Body of pancreas (tissue), 4 donors: ENCODE measurements around the gene PSMC5.
"Not testable (repeated sequence)": the region's sequence is repeated elsewhere in the genome, so short reads cannot be mapped to it uniquely, and the experiment has no call there.

ENCODE experiments used
- POLR2A ChIP-seq, 3 donors: fragments of 450-650 bp; IDR thresholded peaks; one replicate each; pipeline ENCODE4 v1.6.1; 2016; ENCODE audit warnings: antibody characterized with exemption in 3 of 3, mild to moderate bottlenecking in 2 of 3
- TF ChIP-seq, protein P1 (sequence below), 7 experiments: fragments of 450-650 bp in 4 of 7; fragments of 200-600 bp in 3 of 7; sonication (generic) in 3 of 7; IDR thresholded peaks; one replicate each; pipeline ENCODE4 v1.5.1; 2016 to 2019; ENCODE audit warnings: antibody characterized with exemption in 7 of 7

DNA sequence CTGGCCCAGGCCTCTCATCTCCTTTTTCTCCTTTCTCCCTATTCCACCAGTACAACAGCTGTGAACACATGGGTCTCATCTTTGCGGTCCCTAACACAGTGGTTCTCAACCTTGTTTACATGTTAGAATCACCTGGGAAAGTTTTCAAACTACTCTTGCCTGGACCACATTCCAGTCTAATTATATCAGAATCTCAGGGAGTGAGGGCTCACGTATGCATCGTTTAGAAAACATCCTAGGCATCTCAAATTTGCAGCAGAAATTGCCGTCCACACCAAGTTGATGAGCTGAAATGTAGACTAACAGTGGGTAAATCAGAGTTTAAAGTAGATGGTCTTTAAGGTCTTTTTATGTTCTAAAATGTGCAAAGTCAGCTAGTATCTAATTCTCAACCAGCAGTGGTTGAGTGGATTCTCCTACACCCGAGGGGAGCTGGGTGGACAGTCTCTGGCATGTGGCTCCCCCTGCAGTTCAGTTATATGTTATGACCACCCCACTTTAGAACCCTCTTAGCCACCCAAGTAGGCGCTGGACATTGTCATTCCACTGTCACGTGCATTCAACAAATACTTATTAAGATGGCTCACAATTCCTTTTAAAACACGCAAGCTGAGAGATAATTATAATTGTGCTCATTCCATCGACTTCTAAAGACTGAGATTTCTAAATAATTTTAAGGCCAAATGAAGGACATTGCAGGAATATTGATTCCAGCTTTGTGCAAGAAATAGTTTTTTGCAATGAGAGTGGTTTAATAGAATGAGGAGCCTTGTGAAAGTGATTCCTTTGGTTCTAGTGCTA, 42.5 kb downstream of the PSMC5 start:
- TF ChIP-seq, protein P1, sequence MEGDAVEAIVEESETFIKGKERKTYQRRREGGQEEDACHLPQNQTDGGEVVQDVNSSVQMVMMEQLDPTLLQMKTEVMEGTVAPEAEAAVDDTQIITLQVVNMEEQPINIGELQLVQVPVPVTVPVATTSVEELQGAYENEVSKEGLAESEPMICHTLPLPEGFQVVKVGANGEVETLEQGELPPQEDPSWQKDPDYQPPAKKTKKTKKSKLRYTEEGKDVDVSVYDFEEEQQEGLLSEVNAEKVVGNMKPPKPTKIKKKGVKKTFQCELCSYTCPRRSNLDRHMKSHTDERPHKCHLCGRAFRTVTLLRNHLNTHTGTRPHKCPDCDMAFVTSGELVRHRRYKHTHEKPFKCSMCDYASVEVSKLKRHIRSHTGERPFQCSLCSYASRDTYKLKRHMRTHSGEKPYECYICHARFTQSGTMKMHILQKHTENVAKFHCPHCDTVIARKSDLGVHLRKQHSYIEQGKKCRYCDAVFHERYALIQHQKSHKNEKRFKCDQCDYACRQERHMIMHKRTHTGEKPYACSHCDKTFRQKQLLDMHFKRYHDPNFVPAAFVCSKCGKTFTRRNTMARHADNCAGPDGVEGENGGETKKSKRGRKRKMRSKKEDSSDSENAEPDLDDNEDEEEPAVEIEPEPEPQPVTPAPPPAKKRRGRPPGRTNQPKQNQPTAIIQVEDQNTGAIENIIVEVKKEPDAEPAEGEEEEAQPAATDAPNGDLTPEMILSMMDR (IDR thresholded peaks at IDR 0.05) = not testable (repeated sequence)
- not testable (repeated sequence) for TF ChIP-seq POLR2A (IDR thresholded peaks at IDR 0.05)
